Measurements from ENCODE around the gene EIF4G2. TPM values are rescaled to one million over a fixed set of nuclear protein-coding genes. Genes with fewer than 3 reads are reported as not detected.

EIF4G2 gene
- total RNA-seq, 1 donor from 2014 or later: 1,052 TPM

GRCh38 chr11:10774811-10775210 is 33.9 kb downstream of the EIF4G2 start:
- H3K4me2 ChIP-seq: no peak overlapping the region
- peaks cover 5% of the 10 kb centered on the region for H3K36me3 ChIP-seq
- no peak for TF ChIP-seq EZH2phosphoT487 (IDR thresholded peaks at IDR 0.05)
- H3K9ac ChIP-seq: no peak overlapping the region
- H3F3A ChIP-seq (ENCODE audit: low read depth): no peaks in the 10 kb centered on the region
- no peaks in the 10 kb centered on the region for H3K27me3 ChIP-seq
- H4K20me1 ChIP-seq (ENCODE audit: low read depth): no peaks in the 10 kb centered on the region
- H3K79me2 ChIP-seq (ENCODE audit: low read depth): no peaks in the 10 kb centered on the region
- no peak for DNase-seq (ENCODE audit: low spot score)
- no peaks in the 10 kb centered on the region for H3K9me3 ChIP-seq (ENCODE audit: low read depth)
- H3K9me3 Mint-ChIP-seq: no peaks in the 10 kb centered on the region
- no peaks in the 10 kb centered on the region for H3K27me3 Mint-ChIP-seq (ENCODE audit: insufficient read depth, low read depth)
- no peak overlapping the region for H3K4me3 Mint-ChIP-seq
- no peaks in the 10 kb centered on the region for H3K4me1 ChIP-seq
- no peak overlapping the region for H3K27ac Mint-ChIP-seq
- no peaks in the 10 kb centered on the region for H3K4me1 Mint-ChIP-seq
- peaks cover 30% of the 10 kb centered on the region for H3K36me3 Mint-ChIP-seq
- H3K27ac ChIP-seq: no peak overlapping the region
- H3K4me3 ChIP-seq: no peak overlapping the region
- no peak overlapping the region for H2AFZ ChIP-seq (replicated peaks)

DNA sequence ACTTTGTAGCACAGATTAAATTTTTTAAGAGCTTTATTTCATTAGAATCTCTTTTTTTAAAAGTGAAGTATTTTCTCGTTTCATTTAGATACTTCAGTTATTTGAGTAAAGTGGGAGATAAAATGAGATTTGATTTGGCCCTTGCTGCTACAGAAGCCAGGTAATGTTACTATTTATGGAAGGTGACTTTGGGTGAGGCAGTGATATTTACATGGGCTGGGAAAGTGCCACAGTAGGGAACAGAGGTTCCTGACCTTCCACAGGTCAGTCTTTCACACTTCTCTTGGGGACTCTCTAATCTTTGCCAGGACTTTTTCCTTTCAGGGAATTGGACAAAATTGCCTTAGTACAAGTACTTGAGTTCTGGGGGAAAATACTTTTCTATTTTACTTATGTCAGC is 37.3 kb downstream of the EIF4G2 start:
- Mint-ChIP-seq H3K4me3 (no peak overlapping the region), H3K36me3 (peaks cover 28% of the 10 kb centered on the region), H3K27ac (no peak overlapping the region), H3K4me1 (no peaks in the 10 kb centered on the region), H3K27me3 (ENCODE audit: insufficient read depth, low read depth) (no peaks in the 10 kb centered on the region), H3K9me3 (no peaks in the 10 kb centered on the region)
- Histone ChIP-seq H3K27me3 (no peaks in the 10 kb centered on the region), H3K79me2 (ENCODE audit: low read depth) (no peaks in the 10 kb centered on the region), H3K4me1 (no peaks in the 10 kb centered on the region), H3K27ac (no peak overlapping the region), H3K9ac (no peak overlapping the region), H2AFZ (replicated peaks) (no peak overlapping the region), H3K36me3 (peaks cover 9% of the 10 kb centered on the region), H3K4me2 (no peak overlapping the region), H4K20me1 (ENCODE audit: low read depth) (no peaks in the 10 kb centered on the region), H3F3A (ENCODE audit: low read depth) (no peaks in the 10 kb centered on the region), H3K9me3 (ENCODE audit: low read depth) (no peaks in the 10 kb centered on the region), H3K4me3 (no peak overlapping the region)
- DNase-seq (ENCODE audit: low spot score): no peak
- no peak for TF ChIP-seq EZH2phosphoT487 (IDR thresholded peaks at IDR 0.05)
- no peak for TF ChIP-seq CTCF (IDR thresholded peaks at IDR 0.05)
- no peak for TF ChIP-seq EZH2 (IDR thresholded peaks at IDR 0.05)

DNA sequence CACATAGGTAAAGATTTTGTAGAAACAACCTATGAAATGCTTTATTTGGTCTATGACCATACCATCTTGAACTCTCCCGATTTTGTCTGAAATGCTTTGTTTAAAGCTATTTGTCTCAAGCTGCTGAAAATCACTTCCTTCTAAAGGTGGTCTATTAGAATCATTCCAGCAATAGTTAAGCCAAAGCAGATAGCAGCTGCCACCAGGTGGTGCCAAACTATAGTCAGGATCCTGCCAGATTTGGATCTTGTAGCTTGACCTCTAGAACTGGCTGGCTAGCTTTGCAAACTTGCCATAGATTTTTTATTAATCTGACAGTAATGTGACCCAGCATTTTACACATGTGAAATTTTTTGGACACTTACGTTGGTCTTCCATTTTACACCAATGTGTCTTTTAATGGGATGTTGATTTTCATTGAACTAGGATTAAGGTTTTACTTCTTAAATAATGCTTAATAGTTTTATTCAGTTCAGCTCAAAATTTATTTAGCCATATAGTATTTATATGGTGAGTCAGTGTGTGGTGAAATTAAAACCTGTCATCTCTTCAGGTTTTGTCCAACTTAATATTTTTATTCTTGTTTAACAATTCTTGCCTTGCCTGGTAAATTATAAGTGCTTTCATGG is 38.0 kb downstream of the EIF4G2 start:
- Mint-ChIP-seq H3K4me1 (no peaks in the 10 kb centered on the region), H3K4me3 (no peak overlapping the region), H3K27me3 (ENCODE audit: insufficient read depth, low read depth) (no peaks in the 10 kb centered on the region), H3K27ac (no peak overlapping the region), H3K36me3 (peaks cover 25% of the 10 kb centered on the region), H3K9me3 (no peaks in the 10 kb centered on the region)
- Histone ChIP-seq H3K79me2 (ENCODE audit: low read depth) (no peaks in the 10 kb centered on the region), H3K4me1 (no peaks in the 10 kb centered on the region), H2AFZ (replicated peaks) (no peak overlapping the region), H3F3A (ENCODE audit: low read depth) (no peaks in the 10 kb centered on the region), H3K4me2 (no peak overlapping the region), H3K27me3 (no peaks in the 10 kb centered on the region), H3K9me3 (ENCODE audit: low read depth) (no peaks in the 10 kb centered on the region), H4K20me1 (ENCODE audit: low read depth) (no peaks in the 10 kb centered on the region), H3K27ac (no peak overlapping the region), H3K9ac (no peak overlapping the region), H3K4me3 (no peak overlapping the region), H3K36me3 (peaks cover 12% of the 10 kb centered on the region)
- TF ChIP-seq EZH2phosphoT487 (IDR thresholded peaks at IDR 0.05) (no peak), CTCF (IDR thresholded peaks at IDR 0.05) (peak; percentile 77)
- DNase-seq (ENCODE audit: low spot score): peak; percentile 64

DNA sequence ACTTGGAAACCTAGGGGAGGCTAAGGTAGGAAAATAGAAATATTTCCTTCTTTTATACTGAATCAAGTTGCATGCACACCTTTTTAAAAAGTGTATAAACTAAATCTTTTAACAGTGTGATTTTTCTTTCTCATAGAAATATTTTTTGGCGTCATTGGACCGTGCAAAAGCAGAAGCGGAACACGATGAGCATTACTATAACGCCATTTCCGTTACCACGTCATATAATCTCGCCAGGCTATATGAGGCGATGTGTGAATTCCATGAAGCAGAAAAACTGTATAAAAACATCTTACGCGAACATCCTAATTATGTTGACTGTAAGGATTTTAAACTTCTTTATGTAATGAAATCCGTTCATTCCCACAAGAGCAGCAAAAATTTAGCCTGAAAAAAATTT is 44.3 kb downstream of the EIF4G2 start:
- Histone ChIP-seq H3K79me2 (ENCODE audit: low read depth) (no peaks in the 10 kb centered on the region), H3K9ac (no peak overlapping the region), H3K4me1 (no peaks in the 10 kb centered on the region), H3K27me3 (no peaks in the 10 kb centered on the region), H3F3A (ENCODE audit: low read depth) (no peaks in the 10 kb centered on the region), H3K4me2 (no peak overlapping the region), H3K27ac (no peak overlapping the region), H3K36me3 (peaks cover 11% of the 10 kb centered on the region), H2AFZ (replicated peaks) (no peak overlapping the region), H3K9me3 (ENCODE audit: low read depth) (no peaks in the 10 kb centered on the region), H3K4me3 (no peak overlapping the region), H4K20me1 (ENCODE audit: low read depth) (no peaks in the 10 kb centered on the region)
- no peak for DNase-seq (ENCODE audit: low spot score)
- Mint-ChIP-seq H3K27ac (no peak overlapping the region), H3K27me3 (ENCODE audit: insufficient read depth, low read depth) (no peaks in the 10 kb centered on the region), H3K4me1 (no peaks in the 10 kb centered on the region), H3K4me3 (no peak overlapping the region), H3K9me3 (no peaks in the 10 kb centered on the region), H3K36me3 (peaks cover 13% of the 10 kb centered on the region)
- TF ChIP-seq EZH2 (IDR thresholded peaks at IDR 0.05) (no peak), EZH2phosphoT487 (IDR thresholded peaks at IDR 0.05) (no peak), CTCF (IDR thresholded peaks at IDR 0.05) (no peak)

All from neural progenitor cell (in vitro differentiated cells).